Immature natural killer cell (primary cell): Measurements from ENCODE around the gene ZNF415. TPM values are rescaled to one million over a fixed set of nuclear protein-coding genes. Genes with fewer than 3 reads are reported as not detected.
A peak's percentile ranks its signal among the peaks of the same experiment; 100 is the strongest.

Experiments used
- DNase-seq, 3 donors: peaks; one replicate each; pipeline ENCODE4 v3.0.0; 2022; ENCODE audit warnings: mixed read lengths in 1 of 3
- H3K27ac Mint-ChIP-seq, 6 donors: one replicate each; pipeline ENCODE4 v1.8.0; 2020; ENCODE audit warnings: mixed read lengths in 6 of 6, mild to moderate bottlenecking in 5 of 6, inconsistent platforms in 4 of 6, moderate library complexity in 3 of 6
- H3K27me3 Mint-ChIP-seq, 3 donors: one replicate each; pipeline ENCODE4 v1.8.0; 2020 to 2021; ENCODE audit warnings: low read depth in 3 of 3, mild to moderate bottlenecking in 3 of 3, mixed read lengths in 3 of 3, moderate library complexity in 3 of 3, inconsistent platforms in 1 of 3
- H3K36me3 Mint-ChIP-seq, 3 donors: one replicate each; pipeline ENCODE4 v1.8.0; 2020; ENCODE audit warnings: mixed read lengths in 3 of 3, inconsistent platforms in 2 of 3, mild to moderate bottlenecking in 2 of 3
- H3K4me1 Mint-ChIP-seq, 2 donors: one replicate each; pipeline ENCODE4 v1.8.0; 2020; ENCODE audit warnings: inconsistent platforms in 2 of 2, mild to moderate bottlenecking in 2 of 2, mixed read lengths in 2 of 2, moderate library complexity in 1 of 2
- H3K4me3 Mint-ChIP-seq, 5 donors: one replicate each; pipeline ENCODE4 v1.8.0; 2020; ENCODE audit warnings: mild to moderate bottlenecking in 5 of 5, mixed read lengths in 5 of 5, inconsistent platforms in 3 of 5, moderate library complexity in 3 of 5
- H3K9me3 Mint-ChIP-seq, 6 donors: one replicate each; pipeline ENCODE4 v1.8.0; 2020; ENCODE audit warnings: mild to moderate bottlenecking in 6 of 6, mixed read lengths in 6 of 6, inconsistent platforms in 4 of 6, moderate library complexity in 3 of 6
- polyA plus RNA-seq, 3 donors: library from polyadenylated mRNA; unstranded; fragments of 300-500 nt; fragmentation: Illumina TruSeq; gene quantifications; one replicate each; pipeline ENCODE4 v1.2.3, GENCODE V29; 2021

Gene ZNF415
- polyA plus RNA-seq, 3 donors from 2014 or later = 3.1 to 7.3 (median 6.0) TPM

- Mint-ChIP-seq H3K4me1 (peaks cover 0 to 4% of the 10 kb centered on the region in 2 donors), H3K36me3 (peaks cover 52 to 68% (median 65%) of the 10 kb centered on the region in 3 donors), H3K27ac (no peak overlapping the region), H3K27me3 (no peaks in the 10 kb centered on the region), H3K4me3 (peak overlapping the region in 1 of 5 donors; percentile 30), H3K9me3 (peaks cover 58 to 86% (median 79%) of the 10 kb centered on the region in 6 donors)
- no peak for DNase-seq
Measured at GRCh38 chr19:53068834-53069233, 63.9 kb downstream of the ZNF415 start.

GRCh38 chr19:53068199-53068598 is 64.5 kb downstream of the ZNF415 start:
- Mint-ChIP-seq H3K27me3 (no peaks in the 10 kb centered on the region), H3K36me3 (peaks cover 48 to 63% (median 60%) of the 10 kb centered on the region in 3 donors), H3K9me3 (peaks cover 56 to 87% (median 82%) of the 10 kb centered on the region in 6 donors), H3K4me3 (no peak overlapping the region), H3K4me1 (peaks cover 0 to 4% of the 10 kb centered on the region in 2 donors), H3K27ac (no peak overlapping the region)
- no peak for DNase-seq

GRCh38 chr19:53057904-53058580 is 74.7 kb downstream of the ZNF415 start:
- Mint-ChIP-seq H3K27me3 (peaks cover 3 to 8% (median 5%) of the 10 kb centered on the region in 3 donors), H3K4me1 (peaks cover 0 to 7% of the 10 kb centered on the region in 2 donors), H3K9me3 (peaks cover 25 to 84% (median 74%) of the 10 kb centered on the region in 6 donors), H3K27ac (no peak overlapping the region), H3K4me3 (peak overlapping the region in 2 of 5 donors; percentile 18 to 60), H3K36me3 (peaks cover 7 to 17% (median 7%) of the 10 kb centered on the region in 3 donors)
- DNase-seq = no peak

Other genes starting within 250 kb of the ZNF415 start
- gene ZNF320, start 235.3 kb downstream of the ZNF415 start, polyA plus RNA-seq = 1 to 10 TPM in 2 of 3 donors, not detected in 1; 4.9 to 5.5 TPM
- gene ZNF888, start 209.5 kb downstream of the ZNF415 start, polyA plus RNA-seq = 1 to 10 TPM; 1.9 to 3.9 (median 1.9) TPM
- 10 to 100 TPM in 1 of 3 donors, 1 to 10 TPM in 2; 9.8 to 21.0 (median 10.0) TPM for gene ZNF816, start 170.0 kb downstream of the ZNF415 start, polyA plus RNA-seq
- gene ERVV-1, start 119.0 kb downstream of the ZNF415 start, polyA plus RNA-seq = not detected
- gene ERVV-2, start 88.2 kb downstream of the ZNF415 start, polyA plus RNA-seq = not detected
- gene ZNF160, start 29.5 kb downstream of the ZNF415 start, polyA plus RNA-seq = 10 to 100 TPM in 2 of 3 donors, 1 to 10 TPM in 1; 8.5 to 25.3 (median 13.9) TPM
- gene ZNF347, start 26.1 kb upstream of the ZNF415 start, polyA plus RNA-seq = 1 to 10 TPM; 2.1 to 9.2 (median 3.2) TPM
- 10 to 100 TPM in 2 of 3 donors, 1 to 10 TPM in 1; 7.6 to 12.8 (median 11.2) TPM for gene ZNF665, start 60.4 kb upstream of the ZNF415 start, polyA plus RNA-seq
- 10 to 100 TPM; 16.6 to 36.1 (median 30.6) TPM for gene ZNF677, start 122.0 kb upstream of the ZNF415 start, polyA plus RNA-seq
- not detected for gene VN1R2, start 125.4 kb upstream of the ZNF415 start, polyA plus RNA-seq
- gene VN1R4, start 134.8 kb upstream of the ZNF415 start, polyA plus RNA-seq = not detected
- gene ZNF845, start 200.8 kb upstream of the ZNF415 start, polyA plus RNA-seq = 1 to 10 TPM; 3.1 to 8.8 (median 6.4) TPM
- gene ZNF525, start 232.8 kb upstream of the ZNF415 start, polyA plus RNA-seq = 10 to 100 TPM in 1 of 3 donors, 1 to 10 TPM in 1, not detected in 1; 4.8 to 10.9 TPM